ENCODE results near the gene BID.

BID gene

GRCh38 chr22:17753401-17753989 lies 20.8 kb downstream of the BID start:
- no peak for TF ChIP-seq CTCF (IDR thresholded peaks at IDR 0.05; ENCODE audit: low read depth, low read length)
- no peak overlapping the region for H3K4me3 ChIP-seq (replicated peaks in 1 of 2; ENCODE audit: low read depth in 2 of 2, low read length in 2 of 2)
- DNase-seq (ENCODE audit: low read depth in 2 of 2), result peak in 1 of 2 donors; percentile 47

GRCh38 chr22:17751596-17751995 lies 22.7 kb downstream of the BID start:
- DNase-seq (ENCODE audit: low read depth in 2 of 2), result no peak
- TF ChIP-seq CTCF (IDR thresholded peaks at IDR 0.05; ENCODE audit: low read depth, low read length), result no peak

GRCh38 chr22:17749605-17750395 lies 24.5 kb downstream of the BID start:
- no peak overlapping the region for H3K4me3 ChIP-seq (replicated peaks in 1 of 2; ENCODE audit: low read depth in 2 of 2, low read length in 2 of 2)
- no peak for TF ChIP-seq CTCF (IDR thresholded peaks at IDR 0.05; ENCODE audit: low read depth, low read length)

More at GRCh38 chr22:17751596-17751995, 22.7 kb downstream of the BID start:
- no peak overlapping the region for H3K4me3 ChIP-seq (replicated peaks in 1 of 2; ENCODE audit: low read depth in 2 of 2, low read length in 2 of 2)

DNA sequence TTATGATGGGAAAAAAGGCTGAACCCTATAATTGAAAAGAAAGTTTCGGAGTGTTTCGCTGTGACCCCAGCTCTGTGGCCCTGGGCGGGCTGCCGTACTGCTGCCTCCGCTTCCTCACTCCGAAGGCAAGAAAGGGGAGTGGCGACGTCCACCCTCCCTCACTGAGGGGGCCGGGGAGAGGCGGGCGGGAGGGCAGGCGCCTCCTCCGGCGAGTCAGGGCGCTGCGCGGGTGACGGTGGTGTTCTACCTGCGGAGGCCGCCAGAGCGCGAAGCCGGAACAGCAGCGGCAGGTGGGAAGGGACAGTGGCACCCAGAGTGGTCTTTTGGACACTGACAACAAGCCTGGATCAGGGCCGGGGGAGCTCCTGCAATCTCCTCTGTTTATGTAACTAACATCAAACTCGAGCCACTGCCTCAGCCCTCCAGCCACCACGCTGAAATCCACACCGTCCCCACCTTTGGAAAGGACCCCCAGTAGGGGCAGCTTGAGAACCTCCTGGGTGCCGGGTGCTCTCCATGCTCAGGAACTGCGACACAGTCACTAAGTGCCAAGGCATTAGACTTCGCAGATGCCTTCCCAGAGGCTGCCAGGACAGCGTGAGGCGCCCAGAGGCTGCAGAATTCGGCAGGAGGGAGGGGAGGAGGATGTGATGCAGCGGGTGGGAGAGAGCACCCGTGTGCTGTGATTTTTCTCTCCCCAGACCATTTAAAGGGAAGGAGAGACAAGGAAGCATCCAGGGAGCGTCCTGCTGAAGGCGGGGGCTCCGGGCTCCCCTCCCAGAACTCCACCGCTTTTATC lies 25.5 kb downstream of the BID start:
- no peak overlapping the region for H3K4me3 ChIP-seq (replicated peaks in 1 of 2; ENCODE audit: low read depth in 2 of 2, low read length in 2 of 2)
- peak; percentile 23 for TF ChIP-seq CTCF (IDR thresholded peaks at IDR 0.05; ENCODE audit: low read depth, low read length)
- no peak for DNase-seq (ENCODE audit: low read depth in 2 of 2)

More at GRCh38 chr22:17749605-17750395, 24.5 kb downstream of the BID start:
- DNase-seq (ENCODE audit: low read depth in 2 of 2), result no peak

- TF ChIP-seq CTCF (IDR thresholded peaks at IDR 0.05; ENCODE audit: low read depth, low read length), result no peak
- no peak for DNase-seq (ENCODE audit: low read depth in 2 of 2)
- no peak overlapping the region for H3K4me3 ChIP-seq (replicated peaks in 1 of 2; ENCODE audit: low read depth in 2 of 2, low read length in 2 of 2)
Observed at GRCh38 chr22:17746916-17747315, 27.4 kb downstream of the BID start.

DNA sequence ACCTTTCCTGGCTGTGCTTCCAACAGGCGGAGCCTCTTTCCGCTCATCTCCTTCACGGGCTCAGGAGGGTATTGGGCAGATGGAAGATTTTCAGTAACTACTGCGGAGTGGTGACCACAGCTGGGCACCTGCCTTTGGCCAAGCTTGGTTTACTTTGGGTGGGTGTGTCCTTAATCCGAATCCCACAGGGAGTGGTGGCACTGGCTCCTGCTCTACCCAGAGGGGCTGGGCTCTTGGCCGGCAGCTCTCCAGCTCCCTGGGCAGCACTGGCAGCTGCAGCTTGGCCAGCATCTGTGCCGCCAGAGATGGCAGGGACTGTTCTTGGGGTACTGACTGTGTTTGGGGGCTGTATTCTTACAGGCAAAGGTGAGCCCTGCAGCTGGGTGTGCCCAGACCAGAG lies 29.8 kb downstream of the BID start:
- TF ChIP-seq CTCF (IDR thresholded peaks at IDR 0.05; ENCODE audit: low read depth, low read length), result no peak
- DNase-seq (ENCODE audit: low read depth in 2 of 2), result no peak
- H3K4me3 ChIP-seq (replicated peaks in 1 of 2; ENCODE audit: low read depth in 2 of 2, low read length in 2 of 2), result no peak overlapping the region
